WTC11 (cell line): ENCODE measurements around the gene CHPF. TPM values are rescaled to one million over a fixed set of nuclear protein-coding genes. Genes with fewer than 3 reads are reported as not detected.

ENCODE experiments used
- ATAC-seq: fragments of 200-7000 bp; cut with Tn5 transposase; 2 replicates; pipeline ENCODE4 v1.10.0; 2021; ENCODE audit warnings: mild to moderate bottlenecking, moderate library complexity
- CTCF ChIA-PET: fragments of 300-600 bp; sonication (Branson Sonifier 250); formaldehyde crosslinking; loops from one replicate; lab custom pipeline; 2021; ENCODE audit warnings: antibody characterized with exemption; lab: Charles Lee
- POLR2A ChIA-PET: fragments of 350-600 bp; sonication (Branson Sonifier 250); formaldehyde crosslinking; loops from one replicate; lab custom pipeline; 2021; ENCODE audit warnings: antibody characterized with exemption; lab: Charles Lee
- DNase-seq: peaks from one replicate; pipeline ENCODE4 v3.0.0; 2021; ENCODE audit warnings: low spot score
- H3K27ac Mint-ChIP-seq: 2 replicates; pipeline ENCODE4 v1.8.0; 2021; ENCODE audit warnings: mixed read lengths
- H3K27me3 Mint-ChIP-seq: 2 replicates; pipeline ENCODE4 v1.8.0; 2021; ENCODE audit warnings: low read depth, mild to moderate bottlenecking, moderate library complexity, mixed read lengths
- H3K36me3 Mint-ChIP-seq: 2 replicates; pipeline ENCODE4 v1.8.0; 2021; ENCODE audit warnings: mixed read lengths
- H3K4me1 Mint-ChIP-seq: 2 replicates; pipeline ENCODE4 v1.8.0; 2022; ENCODE audit warnings: mixed read lengths
- H3K4me3 Mint-ChIP-seq: 2 replicates; pipeline ENCODE4 v1.8.0; 2021; ENCODE audit warnings: mild to moderate bottlenecking, moderate library complexity, mixed read lengths
- H3K9me3 Mint-ChIP-seq: 2 replicates; pipeline ENCODE4 v1.8.0; 2021; ENCODE audit warnings: mixed read lengths
- E2F4 ChIP-seq: sonication (generic); formaldehyde crosslinking; IDR thresholded peaks from 2 replicates; pipeline ENCODE4 v1.8.1; 2022; ENCODE audit warnings: low read depth, mild to moderate bottlenecking, moderate library complexity, missing genetic modification reagents, borderline replicate concordance
- FOXP1 ChIP-seq: sonication (generic); formaldehyde crosslinking; IDR thresholded peaks from 2 replicates; pipeline ENCODE4 v1.8.0; 2022; ENCODE audit warnings: missing genetic modification reagents, mild to moderate bottlenecking, moderate library complexity, borderline replicate concordance
- NR1H2 ChIP-seq: sonication (generic); formaldehyde crosslinking; IDR thresholded peaks from 2 replicates; pipeline ENCODE4 v1.9.0; 2021; ENCODE audit warnings: mild to moderate bottlenecking, moderate library complexity, missing genetic modification reagents
- SMAD4 ChIP-seq: sonication (generic); formaldehyde crosslinking; IDR thresholded peaks from 2 replicates; pipeline ENCODE4 v1.8.0; 2022; ENCODE audit warnings: mild to moderate bottlenecking, missing genetic modification reagents
- TCF7 ChIP-seq: sonication (generic); formaldehyde crosslinking; IDR thresholded peaks from 2 replicates; pipeline ENCODE4 v1.8.0; 2022; ENCODE audit warnings: mild to moderate bottlenecking, low read depth, missing genetic modification reagents, moderate library complexity
- TEAD1 ChIP-seq: sonication (generic); formaldehyde crosslinking; IDR thresholded peaks from 2 replicates; pipeline ENCODE4 v1.8.0; 2022; ENCODE audit warnings: mild to moderate bottlenecking, missing genetic modification reagents
- ZBTB21 ChIP-seq: sonication (generic); formaldehyde crosslinking; IDR thresholded peaks from 2 replicates; pipeline ENCODE4 v1.8.1; 2023; ENCODE audit warnings: mild to moderate bottlenecking, missing genetic modification reagents, borderline replicate concordance
- ZNF263 ChIP-seq: sonication (generic); formaldehyde crosslinking; IDR thresholded peaks from 2 replicates; pipeline ENCODE4 v1.8.1; 2022; ENCODE audit warnings: low read depth, mild to moderate bottlenecking, moderate library complexity, missing genetic modification reagents
- ZNF416 ChIP-seq: fragments of 250-450 bp; sonication (Bioruptor Pico); IDR thresholded peaks from 2 replicates; pipeline ENCODE4 v1.9.0; 2021; ENCODE audit warnings: mild to moderate bottlenecking, inconsistent platforms
- ZNF423 ChIP-seq: fragments of 250-450 bp; sonication (Bioruptor Pico); IDR thresholded peaks from 2 replicates; pipeline ENCODE4 v2.1.2; 2022; ENCODE audit warnings: mild to moderate bottlenecking, moderate library complexity
- ZNF512 ChIP-seq: sonication (generic); formaldehyde crosslinking; IDR thresholded peaks from 2 replicates; pipeline ENCODE4 v1.8.1; 2022; ENCODE audit warnings: missing genetic modification reagents, borderline replicate concordance
- total RNA-seq: library from RNA; stranded (reverse); gene quantifications from 3 replicates; pipeline ENCODE4 v1.2.3, GENCODE V29; 2021
- TF ChIP-seq, protein P1 (sequence below): sonication (generic); formaldehyde crosslinking; IDR thresholded peaks from 2 replicates; pipeline ENCODE4 v1.8.1; 2023; ENCODE audit warnings: mild to moderate bottlenecking, missing genetic modification reagents
- TF ChIP-seq, protein P2 (sequence below): fragments of 250-450 bp; sonication (Bioruptor Pico); IDR thresholded peaks from 2 replicates; pipeline ENCODE4 v1.9.0; 2021; ENCODE audit warnings: mild to moderate bottlenecking
- TF ChIP-seq, protein P3 (sequence below): sonication (generic); formaldehyde crosslinking; IDR thresholded peaks from 2 replicates; pipeline ENCODE4 v1.8.0; 2023; ENCODE audit warnings: missing genetic modification reagents, mild to moderate bottlenecking, borderline replicate concordance
- TF ChIP-seq, protein P4 (sequence below): sonication (generic); formaldehyde crosslinking; IDR thresholded peaks from 2 replicates; pipeline ENCODE4 v1.8.1; 2023; ENCODE audit warnings: mild to moderate bottlenecking, moderate library complexity, missing genetic modification reagents
- TF ChIP-seq, protein P5 (sequence below): sonication (generic); formaldehyde crosslinking; IDR thresholded peaks from 2 replicates; pipeline ENCODE4 v1.8.1; 2023; ENCODE audit warnings: mild to moderate bottlenecking, missing genetic modification reagents, moderate library complexity
- TF ChIP-seq, protein P6 (sequence below): sonication (generic); formaldehyde crosslinking; IDR thresholded peaks from 2 replicates; pipeline ENCODE4 v1.8.0; 2023; ENCODE audit warnings: mild to moderate bottlenecking, missing genetic modification reagents

Gene CHPF
- total RNA-seq, 1 experiment from 2014 or later: 97.0 TPM

- H3K4me3 Mint-ChIP-seq: peak within 1 kb of the TSS; percentile 49
- H3K9me3 Mint-ChIP-seq: no peaks in the 10 kb centered on the region
- ChIA-PET POLR2A (interaction anchor here (1.1 to 1.9 kb wide), 6 partner anchors 11 to 113 kb away, joined by 3 to 29 read pairs (median 6); partner anchors contain the start of gene STK11IP), CTCF (interaction anchor here (0.5 to 4.8 kb wide), 12 partner anchors 11 to 123 kb away, joined by 3 to 66 read pairs (median 4); partner anchors contain the start of genes CHPF and STK11IP)
- ATAC-seq (peak; percentile 79), DNase-seq (peak; percentile 88)
- peaks cover 27% of the 10 kb centered on the region for H3K27me3 Mint-ChIP-seq
- peaks cover 28% of the 10 kb centered on the region for H3K36me3 Mint-ChIP-seq
- H3K27ac Mint-ChIP-seq: peak within 1 kb of the TSS; percentile 90
- peaks cover 64% of the 10 kb centered on the region for H3K4me1 Mint-ChIP-seq
- TF ChIP-seq, protein P1, sequence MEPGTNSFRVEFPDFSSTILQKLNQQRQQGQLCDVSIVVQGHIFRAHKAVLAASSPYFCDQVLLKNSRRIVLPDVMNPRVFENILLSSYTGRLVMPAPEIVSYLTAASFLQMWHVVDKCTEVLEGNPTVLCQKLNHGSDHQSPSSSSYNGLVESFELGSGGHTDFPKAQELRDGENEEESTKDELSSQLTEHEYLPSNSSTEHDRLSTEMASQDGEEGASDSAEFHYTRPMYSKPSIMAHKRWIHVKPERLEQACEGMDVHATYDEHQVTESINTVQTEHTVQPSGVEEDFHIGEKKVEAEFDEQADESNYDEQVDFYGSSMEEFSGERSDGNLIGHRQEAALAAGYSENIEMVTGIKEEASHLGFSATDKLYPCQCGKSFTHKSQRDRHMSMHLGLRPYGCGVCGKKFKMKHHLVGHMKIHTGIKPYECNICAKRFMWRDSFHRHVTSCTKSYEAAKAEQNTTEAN (CRISPR knock-in tag): peak; percentile 37; the same call in 1 of the 2 replicates
- TF ChIP-seq, protein P2, sequence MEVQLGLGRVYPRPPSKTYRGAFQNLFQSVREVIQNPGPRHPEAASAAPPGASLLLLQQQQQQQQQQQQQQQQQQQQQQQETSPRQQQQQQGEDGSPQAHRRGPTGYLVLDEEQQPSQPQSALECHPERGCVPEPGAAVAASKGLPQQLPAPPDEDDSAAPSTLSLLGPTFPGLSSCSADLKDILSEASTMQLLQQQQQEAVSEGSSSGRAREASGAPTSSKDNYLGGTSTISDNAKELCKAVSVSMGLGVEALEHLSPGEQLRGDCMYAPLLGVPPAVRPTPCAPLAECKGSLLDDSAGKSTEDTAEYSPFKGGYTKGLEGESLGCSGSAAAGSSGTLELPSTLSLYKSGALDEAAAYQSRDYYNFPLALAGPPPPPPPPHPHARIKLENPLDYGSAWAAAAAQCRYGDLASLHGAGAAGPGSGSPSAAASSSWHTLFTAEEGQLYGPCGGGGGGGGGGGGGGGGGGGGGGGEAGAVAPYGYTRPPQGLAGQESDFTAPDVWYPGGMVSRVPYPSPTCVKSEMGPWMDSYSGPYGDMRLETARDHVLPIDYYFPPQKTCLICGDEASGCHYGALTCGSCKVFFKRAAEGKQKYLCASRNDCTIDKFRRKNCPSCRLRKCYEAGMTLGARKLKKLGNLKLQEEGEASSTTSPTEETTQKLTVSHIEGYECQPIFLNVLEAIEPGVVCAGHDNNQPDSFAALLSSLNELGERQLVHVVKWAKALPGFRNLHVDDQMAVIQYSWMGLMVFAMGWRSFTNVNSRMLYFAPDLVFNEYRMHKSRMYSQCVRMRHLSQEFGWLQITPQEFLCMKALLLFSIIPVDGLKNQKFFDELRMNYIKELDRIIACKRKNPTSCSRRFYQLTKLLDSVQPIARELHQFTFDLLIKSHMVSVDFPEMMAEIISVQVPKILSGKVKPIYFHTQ: no peak
- TF ChIP-seq, protein P3, sequence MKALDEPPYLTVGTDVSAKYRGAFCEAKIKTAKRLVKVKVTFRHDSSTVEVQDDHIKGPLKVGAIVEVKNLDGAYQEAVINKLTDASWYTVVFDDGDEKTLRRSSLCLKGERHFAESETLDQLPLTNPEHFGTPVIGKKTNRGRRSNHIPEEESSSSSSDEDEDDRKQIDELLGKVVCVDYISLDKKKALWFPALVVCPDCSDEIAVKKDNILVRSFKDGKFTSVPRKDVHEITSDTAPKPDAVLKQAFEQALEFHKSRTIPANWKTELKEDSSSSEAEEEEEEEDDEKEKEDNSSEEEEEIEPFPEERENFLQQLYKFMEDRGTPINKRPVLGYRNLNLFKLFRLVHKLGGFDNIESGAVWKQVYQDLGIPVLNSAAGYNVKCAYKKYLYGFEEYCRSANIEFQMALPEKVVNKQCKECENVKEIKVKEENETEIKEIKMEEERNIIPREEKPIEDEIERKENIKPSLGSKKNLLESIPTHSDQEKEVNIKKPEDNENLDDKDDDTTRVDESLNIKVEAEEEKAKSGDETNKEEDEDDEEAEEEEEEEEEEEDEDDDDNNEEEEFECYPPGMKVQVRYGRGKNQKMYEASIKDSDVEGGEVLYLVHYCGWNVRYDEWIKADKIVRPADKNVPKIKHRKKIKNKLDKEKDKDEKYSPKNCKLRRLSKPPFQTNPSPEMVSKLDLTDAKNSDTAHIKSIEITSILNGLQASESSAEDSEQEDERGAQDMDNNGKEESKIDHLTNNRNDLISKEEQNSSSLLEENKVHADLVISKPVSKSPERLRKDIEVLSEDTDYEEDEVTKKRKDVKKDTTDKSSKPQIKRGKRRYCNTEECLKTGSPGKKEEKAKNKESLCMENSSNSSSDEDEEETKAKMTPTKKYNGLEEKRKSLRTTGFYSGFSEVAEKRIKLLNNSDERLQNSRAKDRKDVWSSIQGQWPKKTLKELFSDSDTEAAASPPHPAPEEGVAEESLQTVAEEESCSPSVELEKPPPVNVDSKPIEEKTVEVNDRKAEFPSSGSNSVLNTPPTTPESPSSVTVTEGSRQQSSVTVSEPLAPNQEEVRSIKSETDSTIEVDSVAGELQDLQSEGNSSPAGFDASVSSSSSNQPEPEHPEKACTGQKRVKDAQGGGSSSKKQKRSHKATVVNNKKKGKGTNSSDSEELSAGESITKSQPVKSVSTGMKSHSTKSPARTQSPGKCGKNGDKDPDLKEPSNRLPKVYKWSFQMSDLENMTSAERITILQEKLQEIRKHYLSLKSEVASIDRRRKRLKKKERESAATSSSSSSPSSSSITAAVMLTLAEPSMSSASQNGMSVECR: no peak
- TF ChIP-seq TCF7 (CRISPR knock-in tag): no peak
- no peak for TF ChIP-seq ZNF423 (CRISPR knock-in tag)
- no peak for TF ChIP-seq ZBTB21 (CRISPR knock-in tag)
- TF ChIP-seq TEAD1: no peak
- TF ChIP-seq, protein P4, sequence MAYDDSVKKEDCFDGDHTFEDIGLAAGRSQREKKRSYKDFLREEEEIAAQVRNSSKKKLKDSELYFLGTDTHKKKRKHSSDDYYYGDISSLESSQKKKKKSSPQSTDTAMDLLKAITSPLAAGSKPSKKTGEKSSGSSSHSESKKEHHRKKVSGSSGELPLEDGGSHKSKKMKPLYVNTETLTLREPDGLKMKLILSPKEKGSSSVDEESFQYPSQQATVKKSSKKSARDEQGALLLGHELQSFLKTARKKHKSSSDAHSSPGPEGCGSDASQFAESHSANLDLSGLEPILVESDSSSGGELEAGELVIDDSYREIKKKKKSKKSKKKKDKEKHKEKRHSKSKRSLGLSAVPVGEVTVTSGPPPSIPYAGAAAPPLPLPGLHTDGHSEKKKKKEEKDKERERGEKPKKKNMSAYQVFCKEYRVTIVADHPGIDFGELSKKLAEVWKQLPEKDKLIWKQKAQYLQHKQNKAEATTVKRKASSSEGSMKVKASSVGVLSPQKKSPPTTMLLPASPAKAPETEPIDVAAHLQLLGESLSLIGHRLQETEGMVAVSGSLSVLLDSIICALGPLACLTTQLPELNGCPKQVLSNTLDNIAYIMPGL (CRISPR knock-in tag): 0 out of 2 replicates have a peak, but pooled peaks have one; percentile 39
- no peak for TF ChIP-seq NR1H2 (CRISPR knock-in tag)
- TF ChIP-seq FOXP1: no peak
- TF ChIP-seq ZNF512: no peak
- TF ChIP-seq E2F4: no peak
- TF ChIP-seq SMAD4 (CRISPR knock-in tag): no peak
- TF ChIP-seq ZNF263: no peak
- TF ChIP-seq, protein P5, sequence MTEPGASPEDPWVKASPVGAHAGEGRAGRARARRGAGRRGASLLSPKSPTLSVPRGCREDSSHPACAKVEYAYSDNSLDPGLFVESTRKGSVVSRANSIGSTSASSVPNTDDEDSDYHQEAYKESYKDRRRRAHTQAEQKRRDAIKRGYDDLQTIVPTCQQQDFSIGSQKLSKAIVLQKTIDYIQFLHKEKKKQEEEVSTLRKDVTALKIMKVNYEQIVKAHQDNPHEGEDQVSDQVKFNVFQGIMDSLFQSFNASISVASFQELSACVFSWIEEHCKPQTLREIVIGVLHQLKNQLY (CRISPR knock-in tag): no peak
- TF ChIP-seq ZNF416 (CRISPR knock-in tag): no peak
- TF ChIP-seq, protein P6, sequence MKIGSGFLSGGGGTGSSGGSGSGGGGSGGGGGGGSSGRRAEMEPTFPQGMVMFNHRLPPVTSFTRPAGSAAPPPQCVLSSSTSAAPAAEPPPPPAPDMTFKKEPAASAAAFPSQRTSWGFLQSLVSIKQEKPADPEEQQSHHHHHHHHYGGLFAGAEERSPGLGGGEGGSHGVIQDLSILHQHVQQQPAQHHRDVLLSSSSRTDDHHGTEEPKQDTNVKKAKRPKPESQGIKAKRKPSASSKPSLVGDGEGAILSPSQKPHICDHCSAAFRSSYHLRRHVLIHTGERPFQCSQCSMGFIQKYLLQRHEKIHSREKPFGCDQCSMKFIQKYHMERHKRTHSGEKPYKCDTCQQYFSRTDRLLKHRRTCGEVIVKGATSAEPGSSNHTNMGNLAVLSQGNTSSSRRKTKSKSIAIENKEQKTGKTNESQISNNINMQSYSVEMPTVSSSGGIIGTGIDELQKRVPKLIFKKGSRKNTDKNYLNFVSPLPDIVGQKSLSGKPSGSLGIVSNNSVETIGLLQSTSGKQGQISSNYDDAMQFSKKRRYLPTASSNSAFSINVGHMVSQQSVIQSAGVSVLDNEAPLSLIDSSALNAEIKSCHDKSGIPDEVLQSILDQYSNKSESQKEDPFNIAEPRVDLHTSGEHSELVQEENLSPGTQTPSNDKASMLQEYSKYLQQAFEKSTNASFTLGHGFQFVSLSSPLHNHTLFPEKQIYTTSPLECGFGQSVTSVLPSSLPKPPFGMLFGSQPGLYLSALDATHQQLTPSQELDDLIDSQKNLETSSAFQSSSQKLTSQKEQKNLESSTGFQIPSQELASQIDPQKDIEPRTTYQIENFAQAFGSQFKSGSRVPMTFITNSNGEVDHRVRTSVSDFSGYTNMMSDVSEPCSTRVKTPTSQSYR (CRISPR knock-in tag): 0 out of 2 replicates have a peak, but pooled peaks have one; percentile 10
These were observed 28.0 kb upstream of the CHPF start, which contains the start of gene OBSL1 for GRCh38 chr2:219571311-219572236. OBSL1 (minus strand) TSS chr2:219571539; CDS start chr2:219571232, 307 bp downstream.
